Duodenal mucosa (tissue), 2 donors: Measurements from ENCODE around the gene WBP2.

ENCODE experiments used
- H3K27ac ChIP-seq: one replicate; pipeline ENCODE4 v1.7.0; 2013; ENCODE audit warnings: low read depth, low read length
- H3K27me3 ChIP-seq, 2 donors: one replicate each; pipeline ENCODE4 v1.7.0; 2013; ENCODE audit warnings: low read length in 2 of 2, control low read depth in 1 of 2; ENCODE audit not compliant: insufficient read depth in 2 of 2, control insufficient read depth in 1 of 2
- H3K36me3 ChIP-seq, 2 donors: one replicate each; pipeline ENCODE4 v1.7.0; 2013; ENCODE audit warnings: low read length in 2 of 2, control low read depth in 1 of 2; ENCODE audit not compliant: insufficient read depth in 2 of 2, control insufficient read depth in 1 of 2
- H3K4me1 ChIP-seq, 2 donors: one replicate each; pipeline ENCODE4 v1.7.0; 2013; ENCODE audit warnings: low read length in 2 of 2, control low read depth in 1 of 2; ENCODE audit not compliant: insufficient read depth in 2 of 2, control insufficient read depth in 1 of 2
- H3K4me3 ChIP-seq, 2 donors: one replicate each; pipeline ENCODE4 v1.7.0; 2013; ENCODE audit warnings: low read length in 2 of 2, low read depth in 1 of 2
- H3K9ac ChIP-seq, 2 donors: one replicate each; pipeline ENCODE4 v1.7.0; 2013; ENCODE audit warnings: low read length in 2 of 2, low read depth in 1 of 2
- H3K9me3 ChIP-seq, 2 donors: one replicate each; pipeline ENCODE4 v1.7.0; 2013; ENCODE audit warnings: low read length in 2 of 2, control low read depth in 1 of 2; ENCODE audit not compliant: control insufficient read depth in 1 of 2

Gene WBP2

GRCh38 chr17:75844530-75845057, 10.5 kb downstream of the WBP2 start:
- Histone ChIP-seq H3K36me3 (peaks cover 26 to 40% of the 10 kb centered on the region in 2 donors), H3K4me1 (peaks cover 37 to 38% of the 10 kb centered on the region in 2 donors), H3K9me3 (no peaks in the 10 kb centered on the region), H3K27ac (peak overlapping the region; percentile 73), H3K4me3 (peak overlapping the region; percentile 69 to 70), H3K27me3 (no peaks in the 10 kb centered on the region), H3K9ac (peak overlapping the region; percentile 69 to 75)

- Histone ChIP-seq H3K4me1 (peaks cover 37 to 38% of the 10 kb centered on the region in 2 donors), H3K4me3 (peak within 1 kb of the TSS; percentile 69 to 70), H3K9me3 (no peaks in the 10 kb centered on the region), H3K27ac (peak within 1 kb of the TSS; percentile 73), H3K36me3 (peaks cover 22 to 33% of the 10 kb centered on the region in 2 donors), H3K9ac (peak within 1 kb of the TSS; percentile 69 to 75), H3K27me3 (no peaks in the 10 kb centered on the region)
These were observed 11.3 kb downstream of the WBP2 start, which contains the start of gene UNC13D for GRCh38 chr17:75843577-75844529. Gene UNC13D (minus strand): TSS chr17:75844404. CDS start chr17:75844337, 67 bp downstream.

GRCh38 chr17:75842963-75843576, 12.1 kb downstream of the WBP2 start:
- Histone ChIP-seq H3K27ac (no peak overlapping the region), H3K4me3 (peak overlapping the region; percentile 69 to 70), H3K27me3 (no peaks in the 10 kb centered on the region), H3K36me3 (peaks cover 19 to 25% of the 10 kb centered on the region in 2 donors), H3K4me1 (peaks cover 35% of the 10 kb centered on the region in 2 donors), H3K9me3 (no peaks in the 10 kb centered on the region), H3K9ac (peak overlapping the region; percentile 69 to 75)

GRCh38 chr17:75842411-75842810, 12.7 kb downstream of the WBP2 start:
- H3K27me3 ChIP-seq, result no peaks in the 10 kb centered on the region
- peak overlapping the region in 1 of 2 donors; percentile 75 for H3K9ac ChIP-seq
- H3K4me3 ChIP-seq, result peak overlapping the region in 1 of 2 donors; percentile 69
- H3K36me3 ChIP-seq, result peaks cover 13 to 19% of the 10 kb centered on the region in 2 donors
- no peak overlapping the region for H3K27ac ChIP-seq
- no peaks in the 10 kb centered on the region for H3K9me3 ChIP-seq
- peaks cover 33 to 34% of the 10 kb centered on the region in 2 donors for H3K4me1 ChIP-seq

GRCh38 chr17:75840799-75841164, 14.4 kb downstream of the WBP2 start:
- no peak overlapping the region for H3K27ac ChIP-seq
- H3K36me3 ChIP-seq, result peaks cover 0 to 9% of the 10 kb centered on the region in 2 donors
- H3K4me3 ChIP-seq, result no peak overlapping the region
- H3K9me3 ChIP-seq, result no peaks in the 10 kb centered on the region
- peaks cover 19 to 20% of the 10 kb centered on the region in 2 donors for H3K4me1 ChIP-seq
- H3K9ac ChIP-seq, result no peak overlapping the region
- H3K27me3 ChIP-seq, result no peaks in the 10 kb centered on the region

GRCh38 chr17:75839942-75840798, 15.0 kb downstream of the WBP2 start:
- no peak overlapping the region for H3K27ac ChIP-seq
- no peak overlapping the region for H3K4me3 ChIP-seq
- peaks cover 12 to 14% of the 10 kb centered on the region in 2 donors for H3K4me1 ChIP-seq
- no peaks in the 10 kb centered on the region for H3K9me3 ChIP-seq
- H3K9ac ChIP-seq, result no peak overlapping the region
- peaks cover 0 to 14% of the 10 kb centered on the region in 2 donors for H3K36me3 ChIP-seq
- no peaks in the 10 kb centered on the region for H3K27me3 ChIP-seq

GRCh38 chr17:75838410-75838809, 16.7 kb downstream of the WBP2 start:
- Histone ChIP-seq H3K27ac (no peak overlapping the region), H3K36me3 (peaks cover 0 to 20% of the 10 kb centered on the region in 2 donors), H3K9ac (no peak overlapping the region), H3K4me1 (peaks cover 0 to 9% of the 10 kb centered on the region in 2 donors), H3K4me3 (no peak overlapping the region), H3K27me3 (no peaks in the 10 kb centered on the region), H3K9me3 (no peaks in the 10 kb centered on the region)

GRCh38 chr17:75837899-75838298, 17.2 kb downstream of the WBP2 start:
- no peak overlapping the region for H3K9ac ChIP-seq
- peaks cover 0 to 14% of the 10 kb centered on the region in 2 donors for H3K4me1 ChIP-seq
- H3K27ac ChIP-seq, result no peak overlapping the region
- H3K9me3 ChIP-seq, result no peaks in the 10 kb centered on the region
- H3K36me3 ChIP-seq, result peaks cover 0 to 22% of the 10 kb centered on the region in 2 donors
- no peaks in the 10 kb centered on the region for H3K27me3 ChIP-seq
- H3K4me3 ChIP-seq, result no peak overlapping the region

- Histone ChIP-seq H3K9ac (no peak overlapping the region), H3K4me1 (peaks cover 0 to 17% of the 10 kb centered on the region in 2 donors), H3K36me3 (peaks cover 0 to 22% of the 10 kb centered on the region in 2 donors)
These were observed 18.5 kb downstream of the WBP2 start for GRCh38 chr17:75836605-75837004.

More at GRCh38 chr17:75836605-75837004, 18.5 kb downstream of the WBP2 start:
- Histone ChIP-seq H3K9me3 (no peaks in the 10 kb centered on the region), H3K27me3 (no peaks in the 10 kb centered on the region), H3K4me3 (no peak overlapping the region), H3K27ac (no peak overlapping the region)
